DND-41 (cell line): ENCODE results near the gene EDA.

Experiments
- ATAC-seq: fragments of 200-7000 bp; cut with Tn5 transposase; 3 replicates; pipeline ENCODE4 v1.9.1; 2021; ENCODE audit warnings: low read depth; ENCODE audit not compliant: insufficient read depth
- DNase-seq: peaks from one replicate; pipeline ENCODE4 v3.0.0-alpha.2; 2020
- H2AFZ ChIP-seq: 2 replicates; pipeline ENCODE4 v1.6.0; 2012; ENCODE audit warnings: low read depth, low read length
- H3K27ac ChIP-seq: 2 replicates; pipeline ENCODE4 v1.5.1; 2012; ENCODE audit warnings: low read length, inconsistent platforms
- H3K27me3 ChIP-seq: fragments of 200-600 bp; sonication (generic); 2 replicates; pipeline ENCODE4 v1.6.0; 2012; ENCODE audit warnings: low read length, mild to moderate bottlenecking, inconsistent platforms; ENCODE audit not compliant: insufficient read depth, poor library complexity
- H3K36me3 ChIP-seq: 2 replicates; pipeline ENCODE4 v1.5.1; 2012; ENCODE audit warnings: low read length, inconsistent platforms; ENCODE audit not compliant: insufficient read depth
- H3K4me1 ChIP-seq: 2 replicates; pipeline ENCODE4 v1.5.1; 2012; ENCODE audit warnings: mild to moderate bottlenecking, low read length; ENCODE audit not compliant: insufficient read depth
- H3K4me2 ChIP-seq: 2 replicates; pipeline ENCODE4 v1.6.0; 2012; ENCODE audit warnings: mild to moderate bottlenecking, moderate library complexity, low read length, inconsistent platforms; ENCODE audit not compliant: insufficient read depth
- H3K4me3 ChIP-seq, 2 experiments: fragments of 200-600 bp in 1 of 2; shearing (Covaris generic) in 1 of 2; 2 replicates each; pipeline ENCODE4 v1.5.1; 2012 to 2016; ENCODE audit warnings: inconsistent platforms in 2 of 2, low read length in 2 of 2, mild to moderate bottlenecking in 2 of 2, low read depth in 1 of 2, moderate library complexity in 1 of 2
- H3K79me2 ChIP-seq: 2 replicates; pipeline ENCODE4 v1.6.0; 2012; ENCODE audit warnings: low read length, inconsistent platforms; ENCODE audit not compliant: insufficient read depth
- H3K9ac ChIP-seq: 2 replicates; pipeline ENCODE4 v1.6.0; 2012; ENCODE audit warnings: low read depth, mild to moderate bottlenecking, inconsistent platforms, low read length, moderate library complexity
- H3K9me3 ChIP-seq: 2 replicates; pipeline ENCODE4 v1.5.1; 2012; ENCODE audit warnings: low read length, moderate library complexity, mild to moderate bottlenecking, inconsistent platforms; ENCODE audit not compliant: insufficient read depth, severe bottlenecking
- H4K20me1 ChIP-seq: 2 replicates; pipeline ENCODE4 v1.6.0; 2012; ENCODE audit warnings: low read length; ENCODE audit not compliant: insufficient read depth
- EZH2 ChIP-seq: IDR thresholded peaks from 3 replicates; pipeline ENCODE4 v1.6.1; 2012; ENCODE audit warnings: borderline replicate concordance, low read depth, mild to moderate bottlenecking, moderate library complexity, low read length, inconsistent platforms; ENCODE audit not compliant: severe bottlenecking
- TF ChIP-seq, protein P1 (sequence below): IDR thresholded peaks from 2 replicates; pipeline ENCODE4 v1.5.1; 2012; ENCODE audit warnings: borderline replicate concordance, low read length, moderate library complexity, mild to moderate bottlenecking; ENCODE audit not compliant: poor library complexity, severe bottlenecking; ENCODE audit errors: extremely low read depth

EDA gene

GRCh38 chrX:69748055-69748454 is 132.1 kb downstream of the EDA start:
- Histone ChIP-seq H3K4me1 (no peaks in the 10 kb centered on the region), H3K4me3 (no peak overlapping the region), H2AFZ (no peak overlapping the region), H3K27ac (no peak overlapping the region), H3K36me3 (no peaks in the 10 kb centered on the region), H4K20me1 (no peaks in the 10 kb centered on the region), H3K79me2 (no peaks in the 10 kb centered on the region), H3K9ac (no peak overlapping the region), H3K9me3 (no peaks in the 10 kb centered on the region), H3K4me2 (no peak overlapping the region), H3K27me3 (no peaks in the 10 kb centered on the region)
- ATAC-seq (no peak), DNase-seq (no peak)
- no peak for TF ChIP-seq EZH2
- TF ChIP-seq, protein P1, sequence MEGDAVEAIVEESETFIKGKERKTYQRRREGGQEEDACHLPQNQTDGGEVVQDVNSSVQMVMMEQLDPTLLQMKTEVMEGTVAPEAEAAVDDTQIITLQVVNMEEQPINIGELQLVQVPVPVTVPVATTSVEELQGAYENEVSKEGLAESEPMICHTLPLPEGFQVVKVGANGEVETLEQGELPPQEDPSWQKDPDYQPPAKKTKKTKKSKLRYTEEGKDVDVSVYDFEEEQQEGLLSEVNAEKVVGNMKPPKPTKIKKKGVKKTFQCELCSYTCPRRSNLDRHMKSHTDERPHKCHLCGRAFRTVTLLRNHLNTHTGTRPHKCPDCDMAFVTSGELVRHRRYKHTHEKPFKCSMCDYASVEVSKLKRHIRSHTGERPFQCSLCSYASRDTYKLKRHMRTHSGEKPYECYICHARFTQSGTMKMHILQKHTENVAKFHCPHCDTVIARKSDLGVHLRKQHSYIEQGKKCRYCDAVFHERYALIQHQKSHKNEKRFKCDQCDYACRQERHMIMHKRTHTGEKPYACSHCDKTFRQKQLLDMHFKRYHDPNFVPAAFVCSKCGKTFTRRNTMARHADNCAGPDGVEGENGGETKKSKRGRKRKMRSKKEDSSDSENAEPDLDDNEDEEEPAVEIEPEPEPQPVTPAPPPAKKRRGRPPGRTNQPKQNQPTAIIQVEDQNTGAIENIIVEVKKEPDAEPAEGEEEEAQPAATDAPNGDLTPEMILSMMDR = no peak

DNA sequence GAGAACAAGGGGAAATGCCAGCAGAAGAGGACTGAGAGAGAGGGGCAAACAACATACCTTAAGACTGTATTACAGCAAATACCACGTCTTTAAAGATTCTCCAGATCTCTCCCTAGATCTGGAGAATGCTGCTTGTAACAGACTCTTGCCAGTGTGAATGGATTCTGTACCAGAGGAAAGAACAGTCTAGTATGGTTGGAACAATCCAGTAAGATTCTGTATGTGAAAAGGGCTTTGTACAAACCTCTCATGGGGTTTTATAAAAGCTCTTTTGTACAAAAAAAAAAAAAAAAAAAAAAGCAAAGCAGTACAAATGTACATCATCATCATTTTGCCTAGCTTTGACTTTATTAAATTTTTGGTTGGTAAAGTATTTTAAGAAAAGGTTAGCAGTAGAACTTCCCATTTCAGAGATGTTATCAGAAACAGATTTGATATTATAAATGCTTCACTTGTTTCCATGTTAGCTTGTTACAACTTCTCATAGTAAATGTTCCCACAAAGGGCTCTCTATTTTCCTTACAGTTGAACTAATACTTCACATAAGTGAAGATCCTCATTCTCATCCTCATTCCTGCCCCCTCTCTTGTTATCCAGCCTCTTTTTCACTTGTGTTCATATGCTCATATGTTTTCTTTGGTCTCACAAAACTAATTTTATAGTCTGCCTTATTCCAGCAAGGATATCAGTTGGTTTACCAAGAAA is 144.2 kb downstream of the EDA start:
- Histone ChIP-seq H3K9me3 (no peaks in the 10 kb centered on the region), H3K4me3 (no peak overlapping the region), H3K79me2 (no peaks in the 10 kb centered on the region), H3K4me1 (no peaks in the 10 kb centered on the region), H3K36me3 (no peaks in the 10 kb centered on the region), H3K4me2 (no peak overlapping the region), H2AFZ (no peak overlapping the region), H3K9ac (no peak overlapping the region), H3K27ac (no peak overlapping the region), H4K20me1 (no peaks in the 10 kb centered on the region), H3K27me3 (no peaks in the 10 kb centered on the region)
- TF ChIP-seq EZH2 = no peak
- TF ChIP-seq, protein P1 = no peak
- ATAC-seq = no peak
- no peak for DNase-seq

- no peak for TF ChIP-seq EZH2
- TF ChIP-seq, protein P1 = no peak
- H2AFZ ChIP-seq = no peak overlapping the region
- ATAC-seq (no peak), DNase-seq (no peak)
- H3K27ac ChIP-seq = no peak overlapping the region
- H4K20me1 ChIP-seq = no peaks in the 10 kb centered on the region
- no peak overlapping the region for H3K4me3 ChIP-seq
- no peak overlapping the region for H3K9ac ChIP-seq
- no peaks in the 10 kb centered on the region for H3K36me3 ChIP-seq
- no peak overlapping the region for H3K4me2 ChIP-seq
- no peaks in the 10 kb centered on the region for H3K27me3 ChIP-seq
- no peaks in the 10 kb centered on the region for H3K79me2 ChIP-seq
- H3K4me1 ChIP-seq = no peaks in the 10 kb centered on the region
- H3K9me3 ChIP-seq = no peaks in the 10 kb centered on the region
Measured at GRCh38 chrX:69761633-69762032, 145.7 kb downstream of the EDA start.

GRCh38 chrX:69762340-69762739 is 146.4 kb downstream of the EDA start:
- H3K9me3 ChIP-seq = no peaks in the 10 kb centered on the region
- H3K27me3 ChIP-seq = no peaks in the 10 kb centered on the region
- H3K4me3 ChIP-seq = no peak overlapping the region
- DNase-seq = no peak
- no peak overlapping the region for H2AFZ ChIP-seq
- no peaks in the 10 kb centered on the region for H3K36me3 ChIP-seq
- H4K20me1 ChIP-seq = no peaks in the 10 kb centered on the region
- TF ChIP-seq EZH2 = no peak
- TF ChIP-seq, protein P1 = no peak
- no peak overlapping the region for H3K4me2 ChIP-seq
- ATAC-seq = no peak
- no peak overlapping the region for H3K9ac ChIP-seq
- no peaks in the 10 kb centered on the region for H3K79me2 ChIP-seq
- no peaks in the 10 kb centered on the region for H3K4me1 ChIP-seq
- no peak overlapping the region for H3K27ac ChIP-seq
